Activated T-helper 17 cell treated with anti-CD3 and anti-CD28 coated beads, Interleukin-2, amount 50 U/mL, for 72 hours (primary cell): ENCODE results near the gene ATP4A. TPM values are rescaled to one million over a fixed set of nuclear protein-coding genes. Genes with fewer than 3 reads are reported as not detected.
A peak's percentile ranks its signal among the peaks of the same experiment; 100 is the strongest.

ENCODE experiments used
- ATAC-seq: fragments of 150-1000 bp; cut with Tn5 transposase; replicated peaks from 2 replicates; pipeline ENCODE4 v1.10.0; 2021; ENCODE audit warnings: mild to moderate bottlenecking, moderate library complexity
- H3K27ac Mint-ChIP-seq: one replicate; pipeline ENCODE4 v1.8.0; 2022; ENCODE audit warnings: mixed read lengths
- H3K27me3 Mint-ChIP-seq: one replicate; pipeline ENCODE4 v1.8.0; 2022; ENCODE audit warnings: mixed read lengths
- H3K36me3 Mint-ChIP-seq: one replicate; pipeline ENCODE4 v1.8.0; 2022; ENCODE audit warnings: low read depth, mild to moderate bottlenecking, mixed read lengths
- H3K4me1 Mint-ChIP-seq: one replicate; pipeline ENCODE4 v1.8.0; 2022; ENCODE audit warnings: mixed read lengths
- H3K4me3 Mint-ChIP-seq: one replicate; pipeline ENCODE4 v1.8.0; 2022; ENCODE audit warnings: mild to moderate bottlenecking, mixed read lengths
- H3K9me3 Mint-ChIP-seq: one replicate; pipeline ENCODE4 v1.8.0; 2022; ENCODE audit warnings: mixed read lengths
- total RNA-seq, 2 donors: library from RNA; stranded (reverse); gene quantifications; one replicate each; pipeline ENCODE4 v1.2.3, GENCODE V29; 2022

ATP4A gene
- total RNA-seq, 2 donors from 2014 or later = not detected

GRCh38 chr19:35546532-35546931, 16.9 kb downstream of the ATP4A start:
- ATAC-seq = peak; percentile 0
- H3K36me3 Mint-ChIP-seq = peaks cover 46% of the 10 kb centered on the region
- peak overlapping the region; percentile 85 for H3K4me3 Mint-ChIP-seq
- peaks cover 13% of the 10 kb centered on the region for H3K4me1 Mint-ChIP-seq
- peak overlapping the region; percentile 89 for H3K27ac Mint-ChIP-seq
- no peaks in the 10 kb centered on the region for H3K27me3 Mint-ChIP-seq
- H3K9me3 Mint-ChIP-seq = no peaks in the 10 kb centered on the region

GRCh38 chr19:35545855-35546381, 17.5 kb downstream of the ATP4A start:
- peaks cover 45% of the 10 kb centered on the region for H3K36me3 Mint-ChIP-seq
- peak; percentile 87 for ATAC-seq
- no peaks in the 10 kb centered on the region for H3K27me3 Mint-ChIP-seq
- peak overlapping the region; percentile 89 for H3K27ac Mint-ChIP-seq
- peaks cover 13% of the 10 kb centered on the region for H3K4me1 Mint-ChIP-seq
- peak overlapping the region; percentile 85 for H3K4me3 Mint-ChIP-seq
- H3K9me3 Mint-ChIP-seq = no peaks in the 10 kb centered on the region

DNA sequence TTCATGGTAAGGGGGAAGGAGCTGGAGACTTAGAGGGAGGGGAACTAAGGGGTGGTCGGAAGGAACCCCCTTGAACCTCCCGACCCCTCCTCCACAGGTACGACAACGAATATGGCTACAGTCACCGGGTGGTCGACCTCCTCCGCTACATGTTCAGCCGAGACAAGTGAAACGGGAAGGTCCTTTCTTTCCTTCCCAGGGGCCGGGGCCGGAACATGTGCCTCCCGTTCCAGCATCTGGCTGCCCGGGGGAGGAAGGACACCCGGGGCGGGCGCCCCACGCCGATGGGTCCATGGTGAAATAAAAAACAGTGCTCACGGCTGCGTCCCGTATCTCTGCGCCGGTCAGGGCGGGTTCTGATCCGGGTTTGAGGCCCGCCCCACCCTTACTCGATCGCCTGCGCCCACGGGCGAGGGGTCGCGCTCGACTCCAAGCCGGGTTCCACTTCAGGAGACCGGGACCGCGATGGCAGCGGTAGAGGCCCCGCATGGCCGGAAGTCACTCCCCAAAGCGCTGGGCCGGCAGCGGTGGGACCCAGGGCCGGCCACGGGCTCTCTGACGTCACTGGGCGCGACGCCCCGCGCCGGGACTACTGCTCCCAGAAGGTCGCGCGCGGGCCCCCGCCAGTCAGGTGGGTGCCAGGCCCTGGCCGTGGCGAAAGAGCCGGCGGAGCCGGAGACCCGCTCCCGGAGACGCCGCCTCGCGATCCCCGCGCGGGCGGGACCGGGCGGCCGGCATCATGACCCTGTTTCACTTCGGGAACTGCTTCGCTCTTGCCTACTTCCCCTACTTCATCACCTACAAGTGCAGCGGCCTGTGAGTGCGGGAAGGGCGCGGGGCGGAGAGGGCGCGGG, 18.2 kb downstream of the ATP4A start, which contains the start of gene TMEM147:
Gene TMEM147 (plus strand): TSS at position 626 of the 854 bp plus-strand sequence. CDS start 114 bp downstream, at position 740.
- Mint-ChIP-seq H3K27me3 (no peaks in the 10 kb centered on the region), H3K27ac (peak within 1 kb of the TSS; percentile 89), H3K4me3 (peak within 1 kb of the TSS; percentile 85), H3K4me1 (peaks cover 13% of the 10 kb centered on the region), H3K9me3 (no peaks in the 10 kb centered on the region), H3K36me3 (peaks cover 45% of the 10 kb centered on the region)
- peak; percentile 69 for ATAC-seq

GRCh38 chr19:35544110-35544802, 19.2 kb downstream of the ATP4A start:
- Mint-ChIP-seq H3K36me3 (peaks cover 43% of the 10 kb centered on the region), H3K9me3 (no peaks in the 10 kb centered on the region), H3K4me3 (peak overlapping the region; percentile 85), H3K27me3 (no peaks in the 10 kb centered on the region), H3K27ac (peak overlapping the region; percentile 84), H3K4me1 (peaks cover 10% of the 10 kb centered on the region)
- ATAC-seq = no peak

GRCh38 chr19:35543280-35544109, 20.0 kb downstream of the ATP4A start:
- Mint-ChIP-seq H3K9me3 (no peaks in the 10 kb centered on the region), H3K36me3 (peaks cover 37% of the 10 kb centered on the region), H3K4me1 (peaks cover 3% of the 10 kb centered on the region), H3K4me3 (no peak overlapping the region), H3K27ac (no peak overlapping the region), H3K27me3 (no peaks in the 10 kb centered on the region)
- ATAC-seq = no peak

DNA sequence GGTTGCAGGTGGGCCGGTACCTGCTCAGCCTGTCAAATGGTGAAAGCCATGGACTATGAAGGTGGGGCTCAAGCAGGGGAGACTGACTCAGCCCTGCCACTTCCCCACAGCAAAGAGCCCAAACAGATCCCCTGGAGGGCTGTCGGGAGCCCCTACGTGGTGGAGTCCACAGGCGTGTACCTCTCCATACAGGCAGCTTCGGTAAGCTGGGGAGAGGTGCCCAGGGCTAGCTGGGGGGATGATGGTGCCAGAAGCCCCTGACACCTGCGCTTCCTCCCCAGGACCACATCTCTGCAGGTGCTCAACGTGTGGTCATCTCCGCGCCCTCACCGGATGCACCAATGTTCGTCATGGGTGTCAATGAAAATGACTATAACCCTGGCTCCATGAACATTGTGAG, 21.2 kb downstream of the ATP4A start:
- no peaks in the 10 kb centered on the region for H3K27me3 Mint-ChIP-seq
- no peak overlapping the region for H3K4me3 Mint-ChIP-seq
- no peaks in the 10 kb centered on the region for H3K9me3 Mint-ChIP-seq
- H3K4me1 Mint-ChIP-seq = no peaks in the 10 kb centered on the region
- no peak for ATAC-seq
- peaks cover 26% of the 10 kb centered on the region for H3K36me3 Mint-ChIP-seq
- no peak overlapping the region for H3K27ac Mint-ChIP-seq

GRCh38 chr19:35540356-35540927, 23.0 kb downstream of the ATP4A start:
- Mint-ChIP-seq H3K27me3 (no peaks in the 10 kb centered on the region), H3K9me3 (no peaks in the 10 kb centered on the region), H3K36me3 (peaks cover 9% of the 10 kb centered on the region), H3K27ac (no peak overlapping the region), H3K4me1 (no peaks in the 10 kb centered on the region), H3K4me3 (no peak overlapping the region)
- no peak for ATAC-seq

DNA sequence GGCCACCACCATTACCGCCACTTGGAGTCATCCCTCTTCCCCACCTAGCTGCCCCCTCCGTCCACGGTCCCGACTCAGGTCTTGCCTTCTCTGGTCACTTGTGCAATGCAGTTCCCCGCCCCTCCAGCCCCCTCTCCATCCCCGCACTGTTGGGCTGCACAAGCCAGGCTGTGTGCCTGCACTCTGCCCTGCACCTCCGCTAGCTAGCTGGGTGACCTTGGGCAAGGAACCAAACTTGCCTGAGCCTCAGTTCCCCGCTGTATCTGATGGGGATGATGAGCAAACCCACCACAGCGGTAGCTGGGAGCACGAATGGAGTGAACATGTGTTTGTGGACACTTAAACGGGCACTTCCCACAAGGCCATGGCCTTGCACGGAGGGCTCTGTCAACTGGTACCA, 23.6 kb downstream of the ATP4A start:
- Mint-ChIP-seq H3K4me3 (no peak overlapping the region), H3K27ac (no peak overlapping the region), H3K4me1 (no peaks in the 10 kb centered on the region), H3K9me3 (no peaks in the 10 kb centered on the region), H3K27me3 (no peaks in the 10 kb centered on the region), H3K36me3 (peaks cover 9% of the 10 kb centered on the region)
- ATAC-seq = no peak

GRCh38 chr19:35539314-35539713, 24.1 kb downstream of the ATP4A start:
- Mint-ChIP-seq H3K27me3 (no peaks in the 10 kb centered on the region), H3K9me3 (no peaks in the 10 kb centered on the region), H3K27ac (no peak overlapping the region), H3K36me3 (peaks cover 9% of the 10 kb centered on the region), H3K4me1 (no peaks in the 10 kb centered on the region), H3K4me3 (no peak overlapping the region)
- no peak for ATAC-seq

- H3K36me3 Mint-ChIP-seq = no peaks in the 10 kb centered on the region
- ATAC-seq = no peak
- H3K27ac Mint-ChIP-seq = no peak overlapping the region
- H3K4me3 Mint-ChIP-seq = no peak overlapping the region
- H3K9me3 Mint-ChIP-seq = no peaks in the 10 kb centered on the region
- H3K27me3 Mint-ChIP-seq = peaks cover 7% of the 10 kb centered on the region
- peaks cover 8% of the 10 kb centered on the region for H3K4me1 Mint-ChIP-seq
Observed at GRCh38 chr19:35534803-35535480, 28.5 kb downstream of the ATP4A start.

- peak overlapping the region; percentile 58 for H3K4me3 Mint-ChIP-seq
- H3K9me3 Mint-ChIP-seq = no peaks in the 10 kb centered on the region
- peak; percentile 60 for ATAC-seq
- H3K36me3 Mint-ChIP-seq = no peaks in the 10 kb centered on the region
- peaks cover 12% of the 10 kb centered on the region for H3K27me3 Mint-ChIP-seq
- no peak overlapping the region for H3K27ac Mint-ChIP-seq
- H3K4me1 Mint-ChIP-seq = peaks cover 8% of the 10 kb centered on the region
Observed at GRCh38 chr19:35533822-35534392, 29.6 kb downstream of the ATP4A start.

DNA sequence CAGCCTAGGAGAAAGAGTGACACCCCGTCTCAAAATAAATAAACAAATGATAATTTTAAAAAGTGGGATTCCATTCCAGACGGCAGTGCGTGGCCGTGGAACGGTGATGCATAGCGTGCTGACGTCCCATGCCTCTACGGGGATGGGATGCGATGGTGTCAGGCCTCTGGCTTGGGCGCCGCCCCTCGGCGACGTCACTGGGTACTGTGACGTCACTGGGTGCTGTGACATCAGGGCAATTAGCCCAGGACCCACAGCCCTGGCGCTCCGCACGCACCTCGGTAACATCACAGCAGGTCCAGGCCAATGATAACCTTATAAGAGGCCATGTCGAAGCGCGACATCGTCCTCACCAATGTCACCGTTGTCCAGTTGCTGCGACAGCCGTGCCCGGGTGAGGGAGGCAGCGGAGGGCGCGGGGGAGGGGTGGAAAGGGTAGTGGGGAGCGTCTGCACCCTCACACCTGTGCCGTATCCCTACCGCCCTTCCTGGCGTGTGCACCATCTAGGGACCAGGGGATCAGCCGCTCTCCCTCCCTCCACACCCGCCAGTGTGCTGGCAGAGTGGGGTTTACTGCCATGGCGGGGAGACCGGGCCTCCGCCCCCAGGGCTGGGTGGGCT, 30.1 kb downstream of the ATP4A start, which contains the start of gene GAPDHS:
Gene GAPDHS (plus strand): TSS at position 256 of the 621 bp plus-strand sequence. CDS start 72 bp downstream, at position 328.
- peak within 1 kb of the TSS; percentile 58 for H3K4me3 Mint-ChIP-seq
- peaks cover 8% of the 10 kb centered on the region for H3K4me1 Mint-ChIP-seq
- no peak for ATAC-seq
- H3K36me3 Mint-ChIP-seq = no peaks in the 10 kb centered on the region
- H3K27me3 Mint-ChIP-seq = peaks cover 18% of the 10 kb centered on the region
- H3K9me3 Mint-ChIP-seq = no peaks in the 10 kb centered on the region
- no peak within 1 kb of the TSS for H3K27ac Mint-ChIP-seq

GRCh38 chr19:35531291-35531690, 32.2 kb downstream of the ATP4A start:
- H3K27me3 Mint-ChIP-seq = peaks cover 33% of the 10 kb centered on the region
- no peak overlapping the region for H3K4me3 Mint-ChIP-seq
- H3K4me1 Mint-ChIP-seq = peaks cover 8% of the 10 kb centered on the region
- H3K9me3 Mint-ChIP-seq = no peaks in the 10 kb centered on the region
- no peaks in the 10 kb centered on the region for H3K36me3 Mint-ChIP-seq
- ATAC-seq = no peak
- no peak overlapping the region for H3K27ac Mint-ChIP-seq
